IPS-NIHi11 (cell line): ENCODE results near the gene PDSS2.

Experiments
- DNase-seq: peaks from one replicate; pipeline ENCODE4 v3.0.0; 2012; ENCODE audit warnings: mixed read lengths, low spot score

Gene PDSS2

DNA sequence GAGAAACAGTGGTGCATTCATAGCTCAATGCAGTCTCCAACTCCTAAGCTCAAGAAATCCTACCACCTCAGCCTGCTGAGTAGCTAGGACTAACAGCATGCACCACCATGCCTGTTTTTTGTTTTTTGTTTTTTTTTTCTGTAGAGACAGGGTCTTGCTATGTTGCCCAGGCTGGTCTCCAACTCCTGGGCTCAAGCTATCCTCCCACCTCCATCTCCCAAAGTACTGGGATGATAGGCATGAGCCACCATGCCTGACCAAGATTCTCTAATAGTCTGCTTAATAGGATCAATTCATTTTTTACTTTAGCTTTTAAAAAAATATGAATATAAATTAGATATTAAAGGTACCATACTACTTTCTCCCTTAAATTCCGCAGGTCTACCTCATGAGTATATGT, 191.7 kb downstream of the PDSS2 start:
- no peak for DNase-seq

- no peak for DNase-seq
Measured at GRCh38 chr6:107267006-107267405, 192.4 kb downstream of the PDSS2 start.

DNA sequence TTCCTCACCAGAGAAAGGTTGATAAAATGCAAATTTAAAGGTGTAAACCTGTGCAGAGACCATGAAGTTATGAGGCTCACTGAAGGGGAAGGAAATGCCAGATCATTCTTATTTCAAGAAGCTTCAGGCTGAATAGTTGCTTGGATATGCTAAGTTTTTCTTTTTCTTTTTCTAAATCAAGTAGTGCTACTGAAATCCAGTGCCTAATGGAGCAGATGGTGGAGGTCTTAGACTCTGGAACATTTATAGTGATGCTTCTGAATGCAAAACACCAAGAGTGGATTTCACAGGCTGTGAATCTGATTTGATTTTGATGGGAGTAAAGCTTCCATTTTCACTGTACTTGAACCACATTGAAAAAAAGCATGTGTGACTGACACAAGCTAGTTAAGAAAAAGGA, 192.8 kb downstream of the PDSS2 start:
- no peak for DNase-seq

GRCh38 chr6:107264357-107264840, 195.0 kb downstream of the PDSS2 start:
- no peak for DNase-seq

GRCh38 chr6:107259951-107260350, 199.4 kb downstream of the PDSS2 start:
- DNase-seq, result no peak

DNA sequence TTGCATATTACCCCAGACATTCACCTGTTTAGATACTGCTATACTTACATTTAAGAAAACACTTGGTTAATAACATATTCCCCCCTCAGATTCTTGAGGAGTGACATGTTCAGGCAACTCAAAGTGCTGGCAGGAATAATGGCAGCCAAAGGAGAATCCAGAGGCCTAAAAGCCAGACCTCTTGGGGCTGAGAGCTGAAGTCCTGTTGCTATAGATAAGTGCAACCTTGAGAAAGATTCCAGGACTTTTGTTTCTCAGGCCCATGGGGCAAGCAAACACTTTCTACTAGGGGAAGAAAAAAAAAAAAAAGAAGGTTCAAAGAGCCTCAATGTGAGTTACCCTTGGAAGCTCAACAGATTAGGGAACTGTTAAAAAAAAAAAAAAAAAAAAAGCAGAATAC, 211.2 kb downstream of the PDSS2 start:
- DNase-seq, result no peak

DNA sequence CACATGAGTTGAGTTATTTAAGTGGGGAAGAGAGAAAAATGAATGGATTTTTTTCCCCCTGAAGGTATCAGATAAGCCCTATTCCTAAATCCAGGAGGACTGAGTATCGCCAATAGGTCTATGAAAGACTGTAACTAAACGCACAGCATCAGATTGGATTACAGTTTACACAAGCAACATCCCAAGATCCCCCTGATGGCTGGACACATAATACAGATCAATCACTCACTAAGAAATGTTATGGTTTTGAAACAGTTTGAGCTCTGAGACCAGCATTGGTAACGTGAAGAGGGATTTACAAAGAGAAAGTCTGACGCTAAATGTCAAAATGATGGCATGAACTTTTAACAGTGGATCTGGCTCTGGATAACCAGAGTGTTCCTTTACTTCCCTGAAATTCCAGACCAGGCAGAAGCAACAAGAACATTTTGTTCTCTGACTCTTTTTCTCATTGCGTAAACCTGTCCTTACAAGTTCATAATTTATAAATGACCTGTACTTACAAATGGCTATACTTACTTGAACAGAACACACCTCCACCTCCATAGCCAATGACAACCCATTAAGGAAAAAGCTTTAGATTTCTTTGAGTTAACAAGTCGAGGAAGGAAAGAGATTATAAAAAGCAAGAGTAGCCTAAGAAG, 212.3 kb downstream of the PDSS2 start:
- DNase-seq, result no peak

- DNase-seq, result no peak
Measured at GRCh38 chr6:107246249-107246971, 213.0 kb downstream of the PDSS2 start.

- DNase-seq, result no peak
Measured at GRCh38 chr6:107244742-107245480, 214.5 kb downstream of the PDSS2 start.

GRCh38 chr6:107244082-107244741, 215.2 kb downstream of the PDSS2 start:
- no peak for DNase-seq

DNA sequence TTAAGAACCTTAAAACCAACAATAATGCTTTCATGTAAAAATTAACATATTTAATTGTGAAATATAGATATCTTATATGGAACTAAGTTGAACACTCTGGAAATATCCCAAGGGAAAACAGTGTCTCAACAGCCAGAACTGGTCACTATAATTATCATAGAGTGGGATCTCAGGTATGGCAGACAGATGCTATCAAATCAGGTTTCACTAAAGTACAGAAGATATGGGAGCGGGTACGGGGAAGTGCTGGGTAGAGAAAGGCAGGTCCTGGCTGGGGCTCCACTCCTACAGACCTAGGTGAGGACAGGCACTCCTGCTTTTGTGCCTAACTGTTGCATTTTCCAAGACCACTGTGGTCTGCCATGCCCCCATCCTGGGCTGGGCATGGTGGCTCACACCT, 215.9 kb downstream of the PDSS2 start:
- no peak for DNase-seq

GRCh38 chr6:107237992-107238660, 221.2 kb downstream of the PDSS2 start:
- no peak for DNase-seq

- no peak for DNase-seq
Measured at GRCh38 chr6:107235511-107235910, 223.9 kb downstream of the PDSS2 start.

DNA sequence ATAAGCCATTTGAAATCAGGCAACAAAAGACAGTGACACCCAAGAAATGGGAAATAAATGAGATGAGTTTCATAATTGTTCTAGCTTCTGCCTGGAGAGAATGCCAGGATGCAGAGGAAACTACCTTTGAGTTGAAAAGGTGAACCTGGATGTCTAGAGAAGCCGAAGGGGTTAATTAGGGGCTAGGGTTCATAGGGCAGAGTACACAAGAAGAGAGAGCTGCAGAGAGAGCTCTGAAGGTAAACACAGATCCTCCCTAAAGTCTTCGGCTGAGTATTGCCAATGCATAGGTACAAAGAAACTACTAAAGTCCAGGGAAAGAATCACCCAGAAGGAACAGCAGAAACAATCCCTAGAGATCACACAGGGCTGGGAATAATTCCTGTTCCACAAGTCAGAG, 224.4 kb downstream of the PDSS2 start:
- no peak for DNase-seq

GRCh38 chr6:107231243-107231642, 228.1 kb downstream of the PDSS2 start:
- DNase-seq, result no peak

- DNase-seq, result no peak
Measured at GRCh38 chr6:107230448-107230847, 228.9 kb downstream of the PDSS2 start.

DNA sequence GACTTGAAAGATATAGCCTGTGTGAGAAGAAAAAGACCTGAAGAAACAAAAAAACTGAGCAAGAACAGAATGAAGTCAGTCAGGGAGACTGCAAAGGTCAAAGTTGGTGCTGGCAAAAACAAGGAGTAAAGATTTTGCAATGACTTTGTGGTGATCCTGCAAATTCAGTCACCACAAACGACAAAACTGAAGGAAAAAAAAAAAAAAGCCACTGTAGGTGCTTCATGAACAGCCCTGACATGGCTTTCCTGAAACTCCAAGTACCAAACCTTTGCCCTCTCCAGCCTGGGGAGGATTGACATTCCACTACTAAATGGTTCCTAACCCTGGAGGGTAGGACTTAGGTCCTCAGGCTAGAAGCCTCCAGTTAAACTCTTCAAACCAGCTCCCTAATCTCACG, 229.3 kb downstream of the PDSS2 start:
- DNase-seq, result no peak

DNA sequence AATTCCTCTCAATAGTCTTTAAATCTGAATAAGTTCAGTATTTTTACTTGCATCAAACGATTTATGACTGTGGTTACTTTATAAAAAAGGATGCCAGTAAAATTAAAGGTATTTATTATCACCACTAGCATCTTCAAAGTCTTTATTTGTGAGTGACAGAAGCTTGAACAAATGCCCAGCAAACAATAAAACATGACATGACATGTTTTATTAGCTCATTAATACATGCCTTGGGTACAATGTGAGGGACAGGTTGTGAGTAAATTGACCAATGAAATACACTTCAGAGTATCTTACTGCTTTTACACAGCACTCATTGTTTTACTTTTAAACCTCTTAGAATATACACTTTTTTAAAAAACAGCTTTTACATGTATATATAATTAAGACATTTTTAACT, 230.6 kb downstream of the PDSS2 start:
- no peak for DNase-seq

DNA sequence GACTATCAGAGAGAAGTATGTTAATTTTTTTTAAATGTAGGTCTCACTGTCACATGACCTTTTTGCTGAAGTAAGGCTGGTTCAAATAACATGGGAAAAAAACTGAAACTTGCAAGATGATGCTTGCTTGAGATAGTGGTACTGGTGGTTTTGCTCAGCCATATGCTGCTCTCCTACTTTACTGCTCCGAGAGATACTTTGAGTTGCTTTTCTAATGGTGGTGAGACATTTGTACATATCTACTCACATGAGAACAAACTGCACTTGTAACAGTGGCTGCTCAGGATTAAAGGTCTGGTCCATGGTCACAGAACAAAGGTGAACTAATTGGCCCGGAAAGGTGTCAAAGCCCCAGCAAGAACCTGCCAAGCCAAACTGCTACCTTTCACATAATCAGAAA, 237.8 kb downstream of the PDSS2 start:
- DNase-seq, result no peak

GRCh38 chr6:107219851-107220250, 239.5 kb downstream of the PDSS2 start:
- DNase-seq, result no peak

DNA sequence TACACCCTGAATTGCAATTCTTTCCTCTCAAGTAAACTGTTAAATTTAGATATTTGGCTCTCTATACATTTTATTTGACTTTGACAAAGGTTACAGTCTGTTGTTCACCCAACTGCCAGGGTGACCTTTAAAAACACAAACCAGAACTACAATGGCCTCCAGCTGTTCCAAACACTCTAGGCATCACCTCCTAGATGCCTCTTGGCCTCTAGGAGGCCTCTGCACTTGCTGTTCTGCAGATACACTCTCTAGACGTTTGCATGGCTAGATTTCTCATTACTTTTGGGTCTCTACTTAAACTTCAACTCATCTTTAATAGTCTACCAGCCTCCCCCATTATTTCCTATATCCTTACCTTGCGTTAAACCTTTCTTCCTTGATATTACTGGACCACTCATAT, 241.2 kb downstream of the PDSS2 start:
- DNase-seq, result peak; percentile 14

DNA sequence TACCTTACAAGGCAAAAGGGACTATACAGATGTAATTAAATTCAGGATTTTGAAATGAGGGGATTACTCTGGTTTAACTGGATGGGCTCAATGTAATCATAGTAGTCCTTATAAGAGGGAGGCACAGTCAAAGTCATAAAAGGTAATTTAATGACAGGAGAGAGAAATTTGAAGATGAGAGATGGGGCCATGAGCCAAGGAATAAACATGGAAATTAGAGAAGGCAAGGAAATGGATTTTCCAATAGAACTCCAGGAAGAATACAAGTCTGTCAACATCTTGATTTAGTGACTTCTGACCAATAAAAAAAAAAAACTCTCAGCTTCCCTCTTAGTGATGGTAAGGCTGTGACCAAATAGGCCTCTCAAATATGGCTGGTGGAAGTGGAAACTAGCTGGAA, 242.1 kb downstream of the PDSS2 start:
- no peak for DNase-seq
